ENCODE measurements around the gene SND1. TPM values are rescaled to one million over a fixed set of nuclear protein-coding genes. Genes with fewer than 3 reads are reported as not detected.

The SND1 gene
- total RNA-seq, 6 experiments from 2014 or later: 77.5 to 150 (median 126) TPM

DNA sequence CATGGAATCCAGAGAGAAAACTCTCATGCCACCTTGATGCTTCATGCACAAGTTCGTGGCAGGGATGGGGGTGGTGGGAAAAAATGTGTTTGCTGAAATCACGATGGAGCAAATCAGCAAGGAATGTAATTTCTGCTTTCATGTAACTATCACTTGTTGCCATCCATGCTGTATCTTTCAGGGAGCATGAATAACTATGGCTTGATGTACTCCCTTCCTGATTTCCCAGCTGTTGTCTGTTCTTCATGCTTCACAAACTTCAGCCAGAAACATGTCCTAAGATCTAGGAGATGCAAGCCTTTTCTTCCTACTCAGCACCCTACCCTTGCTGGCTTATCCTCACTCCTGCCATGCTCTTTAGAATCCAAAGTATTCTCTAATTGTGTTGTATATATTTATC, 315.3 kb downstream of the SND1 start:
- Histone ChIP-seq H3K27me3 (no peaks in the 10 kb centered on the region), H3K4me1 (no peaks in the 10 kb centered on the region), H3K36me3 (no peaks in the 10 kb centered on the region), H3K27ac (no peak overlapping the region), H3K9me3 (no peaks in the 10 kb centered on the region), H3K4me3 (no peak overlapping the region)
- TF ChIP-seq, protein P1, sequence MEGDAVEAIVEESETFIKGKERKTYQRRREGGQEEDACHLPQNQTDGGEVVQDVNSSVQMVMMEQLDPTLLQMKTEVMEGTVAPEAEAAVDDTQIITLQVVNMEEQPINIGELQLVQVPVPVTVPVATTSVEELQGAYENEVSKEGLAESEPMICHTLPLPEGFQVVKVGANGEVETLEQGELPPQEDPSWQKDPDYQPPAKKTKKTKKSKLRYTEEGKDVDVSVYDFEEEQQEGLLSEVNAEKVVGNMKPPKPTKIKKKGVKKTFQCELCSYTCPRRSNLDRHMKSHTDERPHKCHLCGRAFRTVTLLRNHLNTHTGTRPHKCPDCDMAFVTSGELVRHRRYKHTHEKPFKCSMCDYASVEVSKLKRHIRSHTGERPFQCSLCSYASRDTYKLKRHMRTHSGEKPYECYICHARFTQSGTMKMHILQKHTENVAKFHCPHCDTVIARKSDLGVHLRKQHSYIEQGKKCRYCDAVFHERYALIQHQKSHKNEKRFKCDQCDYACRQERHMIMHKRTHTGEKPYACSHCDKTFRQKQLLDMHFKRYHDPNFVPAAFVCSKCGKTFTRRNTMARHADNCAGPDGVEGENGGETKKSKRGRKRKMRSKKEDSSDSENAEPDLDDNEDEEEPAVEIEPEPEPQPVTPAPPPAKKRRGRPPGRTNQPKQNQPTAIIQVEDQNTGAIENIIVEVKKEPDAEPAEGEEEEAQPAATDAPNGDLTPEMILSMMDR (IDR thresholded peaks at IDR 0.05): no peak
- no peak for TF ChIP-seq POLR2A (IDR thresholded peaks at IDR 0.05)
- ATAC-seq (no peak), DNase-seq (no peak)
- WGBS (ENCODE audit: insufficient coverage, low coverage, low lambda C conversion rate, missing lambda C conversion rate): 87% methylated on average over 2 of the region's 2 CpGs
- intact Hi-C loops (cut with DNase I): no loop called here

- Histone ChIP-seq H3K36me3 (peaks cover 0 to 1% (median 0%) of the 10 kb centered on the region in 4 donors), H3K27me3 (no peaks in the 10 kb centered on the region), H3K27ac (no peak overlapping the region), H3K9me3 (no peaks in the 10 kb centered on the region), H3K4me1 (no peaks in the 10 kb centered on the region), H3K4me3 (no peak overlapping the region)
- ATAC-seq (peak in 2 of 4 donors; percentile 19 to 31), DNase-seq (no peak)
- WGBS (ENCODE audit: insufficient coverage, low coverage, low lambda C conversion rate, missing lambda C conversion rate): 74% methylated on average over 2 of the region's 2 CpGs
- intact Hi-C loops (cut with DNase I): no loop called here
- TF ChIP-seq, protein P1 (IDR thresholded peaks at IDR 0.05): no peak
These were observed 316.6 kb downstream of the SND1 start for GRCh38 chr7:127968547-127968946.

DNA sequence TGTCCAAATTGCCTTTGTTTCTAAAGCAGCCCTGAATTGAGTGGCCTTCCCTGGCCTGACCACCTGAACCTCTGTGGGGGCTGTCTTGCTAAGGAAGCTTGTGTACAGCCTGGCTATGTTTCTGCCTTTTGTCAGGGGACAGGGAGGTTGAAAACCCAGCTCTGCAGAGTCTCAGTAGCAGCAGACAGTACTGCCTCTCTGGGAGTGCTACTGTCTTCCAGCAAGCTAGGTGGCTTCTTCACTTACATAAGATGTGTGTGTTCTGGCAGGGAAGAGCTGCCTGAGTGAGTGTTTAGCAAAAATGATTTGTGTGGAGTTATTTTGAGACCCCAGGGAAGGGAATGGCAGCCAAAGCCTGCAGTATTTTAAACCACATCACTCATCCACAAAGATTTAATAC, 321.8 kb downstream of the SND1 start:
- no peak for ATAC-seq
- TF ChIP-seq, protein P1 (IDR thresholded peaks at IDR 0.05): no peak
- no peak for TF ChIP-seq POLR2A (IDR thresholded peaks at IDR 0.05)
- DNase-seq: no peak

GRCh38 chr7:127974446-127975035, 322.5 kb downstream of the SND1 start:
- Histone ChIP-seq H3K4me1 (no peaks in the 10 kb centered on the region), H3K4me3 (no peak overlapping the region), H3K9me3 (no peaks in the 10 kb centered on the region), H3K27ac (no peak overlapping the region), H3K36me3 (peaks cover 0 to 5% (median 0%) of the 10 kb centered on the region in 4 donors), H3K27me3 (no peaks in the 10 kb centered on the region)
- TF ChIP-seq POLR2A (IDR thresholded peaks at IDR 0.05): no peak
- TF ChIP-seq, protein P1 (IDR thresholded peaks at IDR 0.05): no peak
- WGBS (ENCODE audit: insufficient coverage, low coverage, low lambda C conversion rate, missing lambda C conversion rate): 96% methylated on average over 5 of the region's 5 CpGs
- DNase-seq (no peak), ATAC-seq (no peak)
- intact Hi-C loops (cut with DNase I): no loop called here

More for the DNA sequence above, 321.8 kb downstream of the SND1 start:
- Histone ChIP-seq H3K36me3 (peaks cover 0 to 3% (median 0%) of the 10 kb centered on the region in 4 donors), H3K4me3 (no peak overlapping the region), H3K27ac (no peak overlapping the region), H3K27me3 (no peaks in the 10 kb centered on the region), H3K4me1 (no peaks in the 10 kb centered on the region), H3K9me3 (no peaks in the 10 kb centered on the region)
- intact Hi-C loops (cut with DNase I): no loop called here

Measured in right lobe of liver (tissue), 6 donors.